Panc1 (cell line): ENCODE measurements around the gene HRCT1.

ENCODE experiments used
- POLR2AphosphoS5 ChIP-seq: IDR thresholded peaks from 2 replicates; pipeline ENCODE4 v1.6.1; 2012; ENCODE audit warnings: mild to moderate bottlenecking, low read depth, low read length, moderate library complexity
- SIN3A ChIP-seq: IDR thresholded peaks from 2 replicates; pipeline ENCODE4 v1.6.1; 2012; ENCODE audit warnings: low read depth, mild to moderate bottlenecking, low read length, moderate library complexity, borderline replicate concordance; ENCODE audit not compliant: insufficient read depth
- TCF7L2 ChIP-seq: IDR thresholded peaks from 2 replicates; pipeline ENCODE4 v1.6.1; 2011; ENCODE audit warnings: mild to moderate bottlenecking, low read depth, low read length, inconsistent platforms
- TF ChIP-seq, protein P1 (sequence below): fragments of 450-650 bp; IDR thresholded peaks from 2 replicates; pipeline ENCODE4 v1.5.1; 2017; ENCODE audit warnings: mild to moderate bottlenecking
- TF ChIP-seq, protein P2 (sequence below), 2 experiments: IDR thresholded peaks; 2 replicates each; pipeline ENCODE4 v1.6.1; 2011 to 2012; ENCODE audit warnings: low read depth in 2 of 2, control low read depth in 1 of 2, low read length in 1 of 2, mild to moderate bottlenecking in 1 of 2, moderate library complexity in 1 of 2; ENCODE audit not compliant: insufficient read depth in 1 of 2

DNA sequence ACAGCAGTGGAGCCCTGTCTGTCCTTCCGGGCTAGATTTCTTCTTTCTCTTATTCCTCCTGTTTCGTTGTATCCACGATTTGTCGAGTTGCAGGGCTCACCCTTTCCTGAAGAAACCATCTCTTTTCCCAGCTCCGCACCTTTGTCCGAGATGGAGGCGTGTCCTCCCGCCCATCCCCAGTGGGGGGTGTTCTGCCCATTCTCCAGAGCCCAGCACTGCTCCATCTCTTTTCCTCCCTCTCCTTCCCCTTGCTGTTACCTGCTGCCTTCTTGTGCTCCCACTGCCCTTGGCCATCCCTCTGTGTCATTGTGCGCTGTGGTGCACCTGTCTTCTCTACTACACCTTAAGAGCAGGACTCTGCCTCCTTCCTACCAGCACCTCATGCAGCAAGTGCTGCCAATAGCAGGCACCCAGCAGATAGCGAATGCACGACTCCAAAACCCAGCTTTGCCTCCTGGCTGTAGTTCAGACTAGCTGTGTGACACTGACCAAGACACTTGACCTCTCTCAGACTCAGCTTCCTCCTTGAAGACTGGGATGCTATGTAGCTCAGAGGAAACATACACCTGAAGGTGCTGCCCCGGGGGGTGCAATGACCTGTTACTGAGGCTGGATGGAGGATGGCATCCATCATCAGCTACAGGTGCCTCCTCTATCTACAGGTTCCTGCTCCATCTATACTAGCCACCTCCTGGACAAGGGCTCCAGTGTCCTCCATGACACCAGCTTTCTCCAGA lies 44.7 kb upstream of the HRCT1 start:
- TF ChIP-seq, protein P1, sequence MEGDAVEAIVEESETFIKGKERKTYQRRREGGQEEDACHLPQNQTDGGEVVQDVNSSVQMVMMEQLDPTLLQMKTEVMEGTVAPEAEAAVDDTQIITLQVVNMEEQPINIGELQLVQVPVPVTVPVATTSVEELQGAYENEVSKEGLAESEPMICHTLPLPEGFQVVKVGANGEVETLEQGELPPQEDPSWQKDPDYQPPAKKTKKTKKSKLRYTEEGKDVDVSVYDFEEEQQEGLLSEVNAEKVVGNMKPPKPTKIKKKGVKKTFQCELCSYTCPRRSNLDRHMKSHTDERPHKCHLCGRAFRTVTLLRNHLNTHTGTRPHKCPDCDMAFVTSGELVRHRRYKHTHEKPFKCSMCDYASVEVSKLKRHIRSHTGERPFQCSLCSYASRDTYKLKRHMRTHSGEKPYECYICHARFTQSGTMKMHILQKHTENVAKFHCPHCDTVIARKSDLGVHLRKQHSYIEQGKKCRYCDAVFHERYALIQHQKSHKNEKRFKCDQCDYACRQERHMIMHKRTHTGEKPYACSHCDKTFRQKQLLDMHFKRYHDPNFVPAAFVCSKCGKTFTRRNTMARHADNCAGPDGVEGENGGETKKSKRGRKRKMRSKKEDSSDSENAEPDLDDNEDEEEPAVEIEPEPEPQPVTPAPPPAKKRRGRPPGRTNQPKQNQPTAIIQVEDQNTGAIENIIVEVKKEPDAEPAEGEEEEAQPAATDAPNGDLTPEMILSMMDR, result no peak
- TF ChIP-seq POLR2AphosphoS5 (no peak), TCF7L2 (no peak), SIN3A (no peak)
- TF ChIP-seq, protein P2, sequence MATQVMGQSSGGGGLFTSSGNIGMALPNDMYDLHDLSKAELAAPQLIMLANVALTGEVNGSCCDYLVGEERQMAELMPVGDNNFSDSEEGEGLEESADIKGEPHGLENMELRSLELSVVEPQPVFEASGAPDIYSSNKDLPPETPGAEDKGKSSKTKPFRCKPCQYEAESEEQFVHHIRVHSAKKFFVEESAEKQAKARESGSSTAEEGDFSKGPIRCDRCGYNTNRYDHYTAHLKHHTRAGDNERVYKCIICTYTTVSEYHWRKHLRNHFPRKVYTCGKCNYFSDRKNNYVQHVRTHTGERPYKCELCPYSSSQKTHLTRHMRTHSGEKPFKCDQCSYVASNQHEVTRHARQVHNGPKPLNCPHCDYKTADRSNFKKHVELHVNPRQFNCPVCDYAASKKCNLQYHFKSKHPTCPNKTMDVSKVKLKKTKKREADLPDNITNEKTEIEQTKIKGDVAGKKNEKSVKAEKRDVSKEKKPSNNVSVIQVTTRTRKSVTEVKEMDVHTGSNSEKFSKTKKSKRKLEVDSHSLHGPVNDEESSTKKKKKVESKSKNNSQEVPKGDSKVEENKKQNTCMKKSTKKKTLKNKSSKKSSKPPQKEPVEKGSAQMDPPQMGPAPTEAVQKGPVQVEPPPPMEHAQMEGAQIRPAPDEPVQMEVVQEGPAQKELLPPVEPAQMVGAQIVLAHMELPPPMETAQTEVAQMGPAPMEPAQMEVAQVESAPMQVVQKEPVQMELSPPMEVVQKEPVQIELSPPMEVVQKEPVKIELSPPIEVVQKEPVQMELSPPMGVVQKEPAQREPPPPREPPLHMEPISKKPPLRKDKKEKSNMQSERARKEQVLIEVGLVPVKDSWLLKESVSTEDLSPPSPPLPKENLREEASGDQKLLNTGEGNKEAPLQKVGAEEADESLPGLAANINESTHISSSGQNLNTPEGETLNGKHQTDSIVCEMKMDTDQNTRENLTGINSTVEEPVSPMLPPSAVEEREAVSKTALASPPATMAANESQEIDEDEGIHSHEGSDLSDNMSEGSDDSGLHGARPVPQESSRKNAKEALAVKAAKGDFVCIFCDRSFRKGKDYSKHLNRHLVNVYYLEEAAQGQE (IDR thresholded peaks at IDR 0.05; ENCODE audit: insufficient read depth in 1 of 2, low read depth in 2 of 2, low read length in 1 of 2), result no peak
